ENCODE data around the gene ALOX5. TPM values are rescaled to one million over a fixed set of nuclear protein-coding genes. Genes with fewer than 3 reads are reported as not detected.
A peak's percentile ranks its signal among the peaks of the same experiment; 100 is the strongest.

Gene ALOX5
- total and polyA plus RNA-seq, 10 of the 15 experiments (the other 5 are each of a cell fraction or from before 2014, with no cell fraction given), result 0.43 to 102 (median 34.2) TPM

DNA sequence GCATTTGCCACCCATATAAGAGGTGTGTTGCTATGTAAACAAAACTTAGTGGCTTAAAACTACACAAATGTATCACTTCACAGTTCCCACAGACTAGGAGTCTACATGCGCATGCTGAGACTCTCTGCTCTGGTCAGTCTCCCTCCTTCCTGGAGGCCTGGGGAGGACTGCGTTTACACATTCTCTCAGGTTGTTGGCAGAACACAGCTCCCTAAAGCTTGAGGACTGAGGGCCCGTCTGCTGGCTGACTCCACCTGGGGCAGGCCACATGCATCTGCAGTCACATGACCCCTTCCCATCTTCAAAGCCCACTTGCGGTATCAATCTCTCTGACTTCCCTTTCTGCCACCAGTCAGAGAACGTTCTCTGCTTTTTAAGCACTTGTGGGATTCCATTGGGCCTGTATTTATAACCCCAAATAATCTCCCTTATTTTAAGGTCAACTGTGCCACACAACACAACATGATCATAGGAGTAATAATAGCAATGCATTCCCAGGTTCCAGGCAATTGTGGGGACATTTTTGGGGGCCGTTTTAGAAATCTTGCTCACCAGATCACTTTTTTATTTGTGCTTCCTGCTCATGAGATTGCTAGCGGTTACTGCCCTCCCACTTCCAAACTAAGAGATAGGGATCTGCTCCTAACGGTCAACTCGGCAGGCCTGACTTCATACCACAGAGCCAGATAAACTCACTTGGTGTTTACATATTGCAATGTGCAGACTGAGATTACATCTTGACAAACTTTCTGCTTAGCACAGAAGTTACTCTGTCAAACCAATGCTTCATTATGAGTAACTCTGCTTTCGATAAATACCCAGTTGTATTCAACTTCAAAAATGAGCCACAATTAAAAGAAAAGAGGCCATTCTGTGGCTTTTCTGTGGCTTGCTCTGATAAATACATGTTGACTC, 96.3 kb downstream of the ALOX5 start (continued):
- TF ChIP-seq POLR2AphosphoS5 (IDR thresholded peaks at IDR 0.05; ENCODE audit: low read length) (peak; percentile 46; the same call in 1 of the 2 replicates), BMI1 (IDR thresholded peaks at IDR 0.05; ENCODE audit: borderline replicate concordance) (no peak), BCL11A (IDR thresholded peaks at IDR 0.05; ENCODE audit: low read depth, low read length) (peak; percentile 60; the same call in 1 of the 2 replicates), RUNX3 (IDR thresholded peaks at IDR 0.05; ENCODE audit: low read length) (peak; percentile 82), SPI1 (IDR thresholded peaks at IDR 0.05; ENCODE audit: borderline replicate concordance, insufficient read depth, low read depth, low read length) (peak; percentile 73; the same call in 1 of the 2 replicates), RAD51 (IDR thresholded peaks at IDR 0.05) (peak; percentile 95), YY1 (IDR thresholded peaks at IDR 0.05; ENCODE audit: low read depth, low read length) (0 out of 2 replicates have a peak, but pooled peaks have one; percentile 15), CHD1 (IDR thresholded peaks at IDR 0.05; ENCODE audit: low read depth, low read length) (no peak), TCF12 (IDR thresholded peaks at IDR 0.05; ENCODE audit: low read depth, low read length) (no peak), POLR2A (IDR thresholded peaks at IDR 0.05; ENCODE audit: low read depth, low read length) (peak; percentile 46; the same call in 1 of the 2 replicates), ETV6 (conservative IDR thresholded peaks at IDR 0.05 in 1 of 2, IDR thresholded peaks at IDR 0.05 in 1 of 2; ENCODE audit: borderline replicate concordance in 1 of 2, low read depth in 1 of 2) (0 out of 4 replicates have a peak, but pooled peaks of 1 of the 2 experiments have one; percentile 16), IKZF1 (conservative IDR thresholded peaks at IDR 0.05) (0 out of 2 replicates have a peak, but pooled peaks have one; percentile 13), EGR1 (IDR thresholded peaks at IDR 0.05; ENCODE audit: borderline replicate concordance in 1 of 2, low read depth in 2 of 2, low read length in 2 of 2) (no peak), ZBED1 (IDR thresholded peaks at IDR 0.05; ENCODE audit: borderline replicate concordance) (no peak)
- TF ChIP-seq, protein P1, sequence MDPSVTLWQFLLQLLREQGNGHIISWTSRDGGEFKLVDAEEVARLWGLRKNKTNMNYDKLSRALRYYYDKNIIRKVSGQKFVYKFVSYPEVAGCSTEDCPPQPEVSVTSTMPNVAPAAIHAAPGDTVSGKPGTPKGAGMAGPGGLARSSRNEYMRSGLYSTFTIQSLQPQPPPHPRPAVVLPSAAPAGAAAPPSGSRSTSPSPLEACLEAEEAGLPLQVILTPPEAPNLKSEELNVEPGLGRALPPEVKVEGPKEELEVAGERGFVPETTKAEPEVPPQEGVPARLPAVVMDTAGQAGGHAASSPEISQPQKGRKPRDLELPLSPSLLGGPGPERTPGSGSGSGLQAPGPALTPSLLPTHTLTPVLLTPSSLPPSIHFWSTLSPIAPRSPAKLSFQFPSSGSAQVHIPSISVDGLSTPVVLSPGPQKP (IDR thresholded peaks at IDR 0.05; ENCODE audit: low read depth, low read length), result no peak
